Nasal cavity respiratory epithelium epithelial cell of viscerocranial mucosa (primary cell): ENCODE results near the gene C11orf52. TPM values are rescaled to one million over a fixed set of nuclear protein-coding genes. Genes with fewer than 3 reads are reported as not detected.

Experiments used
- total RNA-seq: library from RNA; depleted of rRNA; stranded (reverse); fragments of >200 nt; gene quantifications from 2 replicates; pipeline ENCODE4 v1.2.3, GENCODE V29; 2014

C11orf52 gene, protein sequence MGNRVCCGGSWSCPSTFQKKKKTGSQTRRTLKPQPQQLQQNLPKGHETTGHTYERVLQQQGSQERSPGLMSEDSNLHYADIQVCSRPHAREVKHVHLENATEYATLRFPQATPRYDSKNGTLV
- 1.0 and 1.1 TPM in 2 replicates for total RNA-seq

DNA sequence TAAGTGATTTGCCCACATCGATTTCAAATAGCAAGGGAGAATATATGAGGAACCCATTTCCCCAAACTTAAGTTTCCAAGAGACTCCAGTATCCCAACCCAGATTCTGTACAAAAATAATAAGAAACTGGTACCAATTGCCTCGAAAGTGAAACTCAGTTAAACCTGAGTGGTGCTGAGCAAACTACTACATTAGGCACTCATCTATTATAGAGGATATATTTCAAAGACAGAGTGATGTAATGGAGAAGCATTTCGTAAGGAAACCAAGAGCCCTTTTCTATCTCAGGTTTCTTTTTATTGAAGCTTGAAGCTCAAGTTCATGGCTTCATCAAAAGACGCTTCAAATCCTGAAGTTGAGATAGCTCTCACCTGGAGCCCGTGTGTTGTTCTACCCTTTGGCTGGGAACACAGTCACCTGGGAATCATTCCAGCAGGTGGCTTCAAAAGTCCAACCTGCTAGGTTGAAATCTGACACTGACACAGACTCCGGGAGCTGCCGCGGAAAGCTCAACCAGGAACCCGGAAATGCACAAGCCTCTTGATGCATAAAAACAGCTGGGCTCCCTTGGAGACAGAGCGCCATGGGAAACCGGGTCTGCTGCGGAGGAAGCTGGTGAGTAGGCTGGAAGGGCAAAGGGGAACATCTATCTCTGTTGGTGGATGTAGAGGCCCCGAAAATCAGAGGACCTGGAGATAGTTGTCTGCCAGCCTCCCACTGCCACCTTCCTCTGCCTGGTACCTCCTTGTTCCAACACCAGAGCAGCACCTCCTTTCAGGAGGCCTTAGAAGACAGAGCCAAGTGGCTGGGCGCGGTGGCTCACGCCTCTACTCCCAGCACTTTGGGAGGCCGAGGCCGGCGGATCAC lies at the start of gene C11orf52:
Gene C11orf52 (plus strand): TSS at position 524 of the 867 bp plus-strand sequence. CDS start 60 bp downstream, at position 584.

DNA sequence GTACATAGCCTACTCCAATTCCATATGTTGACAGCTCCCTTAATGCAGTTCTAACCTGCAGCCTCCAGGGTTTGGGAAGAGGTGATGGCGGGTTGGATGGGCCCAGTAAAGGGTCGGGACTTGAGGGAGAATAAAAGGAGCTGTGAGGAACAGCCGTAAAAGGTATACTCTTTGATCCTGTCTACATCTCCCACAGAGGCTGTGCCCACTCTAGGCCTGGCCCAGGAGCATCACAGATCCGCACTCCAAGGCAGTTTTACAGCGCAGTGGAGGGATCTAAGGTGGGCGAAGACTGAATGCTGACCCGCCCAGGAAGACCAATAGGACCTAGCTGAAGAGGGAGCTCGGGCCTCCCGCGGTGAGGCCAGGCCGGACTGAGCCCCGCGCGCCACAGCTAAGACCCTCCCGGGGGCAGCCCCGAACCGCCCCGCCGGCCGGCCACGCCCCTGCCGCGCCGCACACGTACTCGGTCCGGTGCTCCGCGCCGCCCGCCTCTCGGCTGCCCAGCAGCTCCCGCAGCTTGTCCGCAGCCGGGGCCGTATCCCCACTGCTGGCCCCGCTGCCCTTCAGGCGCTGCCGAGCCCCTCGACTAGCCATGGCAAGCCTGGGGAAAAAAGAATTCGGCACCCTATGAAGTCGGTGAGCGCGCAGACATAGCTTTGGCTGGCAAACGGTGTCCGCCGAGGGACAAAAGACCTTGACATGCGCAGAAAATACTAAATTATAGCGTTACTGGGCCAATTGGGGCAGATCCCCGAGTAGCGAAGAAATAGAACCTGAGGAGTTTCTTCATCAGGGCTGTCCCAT lies 47.6 kb upstream of the C11orf52 start, which contains the start of gene ALG9:
Gene ALG9 (minus strand): TSS at position 696 of the 807 bp plus-strand sequence. CDS start 99 bp downstream, at position 597.

DNA sequence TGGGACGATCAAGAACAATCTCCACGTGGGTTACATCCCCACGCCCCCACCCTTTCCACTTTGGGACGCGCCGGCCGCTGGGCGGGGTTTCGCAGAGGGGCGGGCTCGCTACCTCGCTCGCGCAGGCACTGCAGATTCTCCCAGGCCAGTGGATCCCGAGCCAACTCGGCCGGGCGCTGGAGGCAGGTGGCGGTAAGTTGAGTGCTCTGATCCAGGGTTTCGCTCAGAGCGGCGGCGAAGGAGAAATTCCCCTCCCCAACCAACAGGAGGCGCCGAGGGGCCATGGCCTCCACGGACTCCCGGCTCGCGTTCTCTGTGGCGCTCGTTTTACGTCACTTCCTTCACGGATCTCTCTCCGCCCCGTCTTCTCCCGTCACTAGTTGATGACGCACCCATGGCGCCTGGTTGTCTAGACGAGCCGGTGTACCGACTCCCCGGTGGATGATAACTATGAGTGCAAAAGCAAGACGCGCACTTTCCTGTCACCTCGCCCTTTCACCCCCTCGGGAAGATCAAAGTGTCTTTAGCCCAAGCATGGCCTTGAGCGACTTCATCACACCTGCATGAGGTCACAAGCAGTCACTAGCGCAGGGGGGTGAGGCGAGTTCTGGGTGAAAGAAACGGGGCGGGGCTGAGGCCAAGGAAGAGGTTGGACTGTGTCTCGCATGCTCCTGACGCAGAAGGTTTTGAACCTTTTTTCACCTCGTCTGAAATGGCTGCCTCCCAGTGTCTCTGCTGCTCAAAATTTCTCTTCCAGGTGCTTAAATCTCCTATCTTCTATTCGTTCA lies 39.7 kb upstream of the C11orf52 start, which contains the start of the genes CFAP68 and FDXACB1:
Gene CFAP68 (plus strand): TSS at position 693 of the 788 bp plus-strand sequence. CDS start 20 bp downstream, at position 713.
Gene FDXACB1 (minus strand): TSS at position 317 of the 788 bp plus-strand sequence. CDS start 33 bp downstream, at position 284.

DNA sequence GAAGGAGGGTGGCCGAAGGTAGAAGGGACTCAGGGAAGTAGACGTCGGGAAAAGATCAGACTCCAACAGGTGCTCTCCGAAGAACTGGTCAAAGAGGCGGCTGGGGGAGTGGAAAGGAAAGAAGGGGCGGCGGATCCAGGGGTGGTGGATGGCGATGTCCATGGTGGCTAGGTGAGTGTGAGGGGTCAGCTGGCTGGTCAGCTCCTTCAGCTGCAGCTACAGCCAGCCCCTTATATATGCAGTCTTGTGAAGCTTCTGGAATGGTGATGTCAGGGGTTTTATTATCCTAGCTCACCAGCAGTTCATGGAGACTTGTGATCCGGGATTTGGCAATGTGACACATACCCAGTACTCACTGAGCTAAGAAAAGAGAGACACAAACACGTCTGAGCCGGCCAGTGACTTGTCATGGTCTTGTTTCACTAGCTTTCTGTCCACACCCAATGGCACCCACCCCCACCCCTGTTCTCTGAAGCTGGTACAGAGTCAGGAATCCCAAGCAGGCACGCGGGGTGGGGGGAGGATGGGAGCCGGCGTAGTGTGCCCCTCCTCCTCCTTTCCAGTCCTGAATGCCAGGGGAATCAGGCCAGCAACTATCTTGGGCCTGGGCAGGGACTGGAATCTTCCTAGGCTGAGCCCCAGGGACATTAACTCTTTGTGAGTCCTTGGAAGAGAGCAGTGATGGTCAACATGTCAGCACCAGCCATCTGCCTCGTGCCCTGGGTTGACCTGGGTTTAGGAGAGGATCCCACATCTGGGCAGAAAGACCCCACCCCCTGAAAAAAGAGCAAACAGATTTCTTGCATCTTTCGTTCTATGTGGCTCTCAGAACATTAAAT lies 6.9 kb upstream of the C11orf52 start, which contains the start of gene CRYAB:
Gene CRYAB (minus strand): TSS at position 208 of the 839 bp plus-strand sequence. CDS start 46 bp downstream, at position 162.

DNA sequence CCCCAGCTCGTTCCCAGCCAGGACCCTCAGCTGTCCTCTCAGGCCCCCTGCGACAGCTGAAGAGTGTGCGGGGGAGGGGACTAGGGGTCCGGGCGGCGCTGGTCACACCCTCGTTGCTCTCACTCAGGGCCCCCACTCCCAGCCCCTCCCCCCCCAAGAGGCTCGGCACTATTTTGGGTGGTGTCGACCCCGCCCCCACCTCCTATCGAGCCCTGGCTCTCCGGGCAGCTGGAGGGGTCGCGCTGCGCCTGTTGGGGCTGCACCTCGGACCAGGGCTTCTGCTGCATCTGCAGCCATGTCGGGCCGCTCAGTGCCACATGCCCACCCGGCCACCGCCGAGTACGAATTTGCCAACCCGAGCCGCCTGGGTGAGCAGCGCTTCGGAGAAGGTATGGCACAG lies 6.2 kb upstream of the C11orf52 start, which contains the start of gene HSPB2:
Gene HSPB2 (plus strand): TSS at position 200 of the 400 bp plus-strand sequence. CDS start 96 bp downstream, at position 296.

Other genes starting within 250 kb of the C11orf52 start
- 28.4 and 33.4 TPM in 2 replicates for gene PPP2R1B, start 152.5 kb upstream of the C11orf52 start, total RNA-seq
- gene ALG9, start 47.3 kb upstream of the C11orf52 start, total RNA-seq: 33.0 and 41.0 TPM in 2 replicates
- gene FDXACB1, start 39.7 kb upstream of the C11orf52 start, total RNA-seq: 2.1 and 2.4 TPM in 2 replicates
- gene CFAP68, start 39.4 kb upstream of the C11orf52 start, total RNA-seq: 15.9 and 21.2 TPM in 2 replicates
- 1.0 and 13.2 TPM in 2 replicates for gene CRYAB, start 7.1 kb upstream of the C11orf52 start, total RNA-seq
- not detected in 2 replicates for gene HSPB2, start 6.2 kb upstream of the C11orf52 start, total RNA-seq
- 16.5 and 20.2 TPM in 2 replicates for gene DIXDC1, start 18.4 kb downstream of the C11orf52 start, total RNA-seq
- 34.2 and 39.6 TPM in 2 replicates for gene DLAT, start 106.5 kb downstream of the C11orf52 start, total RNA-seq
- gene PIH1D2, start 155.1 kb downstream of the C11orf52 start, total RNA-seq: 0.50 and 0.68 TPM in 2 replicates
- 28.0 and 33.5 TPM in 2 replicates for gene NKAPD1, start 155.4 kb downstream of the C11orf52 start, total RNA-seq
- 44.0 and 54.7 TPM in 2 replicates for gene TIMM8B, start 167.8 kb downstream of the C11orf52 start, total RNA-seq
- 140 and 215 TPM in 2 replicates for gene SDHD, start 168.0 kb downstream of the C11orf52 start, total RNA-seq
- gene IL18, start 245.2 kb downstream of the C11orf52 start, total RNA-seq: 23.3 and 40.0 TPM in 2 replicates
- gene TEX12, start 248.5 kb downstream of the C11orf52 start, total RNA-seq: under 0.01 and 0.50 TPM in 2 replicates